Heart left ventricle (tissue), 16 donors: ENCODE results near the gene CABLES1. TPM values are rescaled to one million over a fixed set of nuclear protein-coding genes. Genes with fewer than 3 reads are reported as not detected.
"Not testable (repeated sequence)": the region's sequence is repeated elsewhere in the genome, so short reads cannot be mapped to it uniquely, and the experiment has no call there.

Experiments
- ATAC-seq, 4 donors: fragments of 200-7000 bp; cut with Tn5 transposase; one replicate each; pipeline ENCODE4 v1.9.1; 2020 to 2022; ENCODE audit warnings: moderate library complexity in 4 of 4, mild to moderate bottlenecking in 3 of 4, moderate number of reproducible peaks in 1 of 4
- DNase-seq, 5 donors: peaks; one replicate each; pipeline ENCODE4 v3.0.0-alpha.2; 2020
- H3K27ac ChIP-seq, 12 donors: fragments of 200-600 bp; sonication (generic) in 4 of 12; one replicate each; pipeline versions ENCODE4 v1.5.0 to v1.8.0; 2016 to 2022; ENCODE audit warnings: mild to moderate bottlenecking in 2 of 12
- H3K27me3 ChIP-seq, 9 donors: fragments of 200-600 bp; sonication (generic) in 2 of 9; one replicate each; pipeline versions ENCODE4 v1.5.1 to v1.8.0; 2016 to 2022; ENCODE audit warnings: mild to moderate bottlenecking in 3 of 9
- H3K36me3 ChIP-seq, 9 donors: fragments of 200-600 bp; sonication (generic) in 2 of 9; one replicate each; pipeline versions ENCODE4 v1.5.0 to v1.8.0; 2018 to 2022; ENCODE audit warnings: mild to moderate bottlenecking in 2 of 9
- H3K4me1 ChIP-seq, 12 donors: fragments of 200-600 bp; sonication (generic) in 4 of 12; one replicate each; pipeline versions ENCODE4 v1.5.0 to v1.8.0; 2016 to 2022; ENCODE audit warnings: mild to moderate bottlenecking in 3 of 12
- H3K4me3 ChIP-seq, 12 donors: fragments of 200-600 bp; sonication (generic) in 4 of 12; one replicate each; pipeline versions ENCODE4 v1.5.0 to v1.8.0; 2017 to 2022; ENCODE audit warnings: mild to moderate bottlenecking in 9 of 12, moderate library complexity in 4 of 12
- H3K9me3 ChIP-seq, 12 donors: fragments of 200-600 bp; sonication (generic) in 4 of 12; one replicate each; pipeline versions ENCODE4 v1.5.0 to v1.8.0; 2016 to 2022; ENCODE audit warnings: mild to moderate bottlenecking in 1 of 12
- POLR2A ChIP-seq, 2 donors: fragments of 450-650 bp; IDR thresholded peaks; one replicate each; pipeline ENCODE4 v1.6.1; 2017; ENCODE audit warnings: antibody characterized with exemption in 2 of 2, mild to moderate bottlenecking in 2 of 2, moderate library complexity in 2 of 2
- WGBS, 4 donors: extraction: QIAGEN DNeasy Blood & Tissue Kit in 2 of 4; methylation state at CpG; one replicate each; pipeline versions ENCODE4 v1.1.5 to v1.1.7; 2013 to 2018; 5-methylcytosine and 5-hydroxymethylcytosine counted together
- intact Hi-C, 10 donors: fragments of 100-400 bp; cut with DNase I; formaldehyde crosslinking; loops; one replicate each; pipeline versions ENCODE4 v1.11.1 to v1.14.2; 2022
- long read RNA-seq, 3 donors: library from polyadenylated mRNA; unstranded; transcript quantifications; one replicate each; pipeline ENCODE4 v2.0.0, GENCODE V29; 2020 to 2021
- polyA plus RNA-seq, 2 donors: library from polyadenylated mRNA; stranded (reverse); fragments of 200-250 nt; gene quantifications; one replicate each; pipeline ENCODE4 v1.2.3, GENCODE V29; 2013
- total RNA-seq, 9 donors: library from RNA; depleted of rRNA in 2 of 9; stranded (reverse); fragments of >200 nt in 2 of 9; fragmentation: NEBNext Ultra II Directional in 3 of 9; extraction: Animal tissue kit (Norgen Biotek cat#: 25700) in 3 of 9; gene quantifications; one replicate each; pipeline versions ENCODE4 v1.1.0 to v1.2.4, GENCODE V29; 2016 to 2023
- TF ChIP-seq, protein P1 (sequence below), 12 donors: fragments of 200-600 bp; sonication (generic) in 4 of 12; IDR thresholded peaks; one replicate each; pipeline versions ENCODE4 v1.5.0 to v1.8.0; 2018 to 2022; ENCODE audit warnings: antibody characterized with exemption in 12 of 12, mild to moderate bottlenecking in 5 of 12
- donor health status: ischemic (EF 13 %, LVEDD 7.1; RV severe dilation, severe dysfunction).
- donor health status: healthy with polysubstance abuse.
- donor health status: DM: no; HTN: yes; CAD: no.
- donor health status: DM: no; HTN: no; CAD: no.
- donor health status: ischemic (EF 25% LVEDD 6.9; RV normal size, moderate dysfunction).
- donor health status: ischemic (EF 25% LVEDD 5.7; RV mildly dilated, moderate dysfunction).
- donor health status: healthy.
- donor health status: DM: yes; HTN: yes; CAD: no.
- donor health status: ischemic (EF 35%, LVEDD 5.7; RV mildly dilated, moderate dysfunction).
- donor health status: nonischemic (EF 11% LVEDD 7.7; RV severe dilation, severe dysfunction).
- donor health status: DM: yes; HTN: yes; CAD: no.
- donor health status: PGD.
- donor health status: ischemic (EF 29% LVEDD 5.4; RV normal size, mild dysfunction).
- donor health status: nonischemic (EF 23%, LVEDD 6.1; RV moderate dilation, normal function).

The CABLES1 gene, protein sequence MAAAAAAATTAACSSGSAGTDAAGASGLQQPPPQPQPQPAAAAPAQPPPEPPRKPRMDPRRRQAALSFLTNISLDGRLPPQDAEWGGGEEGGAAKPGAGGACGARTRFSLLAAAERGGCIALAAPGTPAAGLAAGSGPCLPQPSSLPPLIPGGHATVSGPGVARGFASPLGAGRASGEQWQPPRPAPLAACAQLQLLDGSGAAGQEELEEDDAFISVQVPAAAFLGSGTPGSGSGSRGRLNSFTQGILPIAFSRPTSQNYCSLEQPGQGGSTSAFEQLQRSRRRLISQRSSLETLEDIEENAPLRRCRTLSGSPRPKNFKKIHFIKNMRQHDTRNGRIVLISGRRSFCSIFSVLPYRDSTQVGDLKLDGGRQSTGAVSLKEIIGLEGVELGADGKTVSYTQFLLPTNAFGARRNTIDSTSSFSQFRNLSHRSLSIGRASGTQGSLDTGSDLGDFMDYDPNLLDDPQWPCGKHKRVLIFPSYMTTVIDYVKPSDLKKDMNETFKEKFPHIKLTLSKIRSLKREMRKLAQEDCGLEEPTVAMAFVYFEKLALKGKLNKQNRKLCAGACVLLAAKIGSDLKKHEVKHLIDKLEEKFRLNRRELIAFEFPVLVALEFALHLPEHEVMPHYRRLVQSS
- total RNA-seq = 1 to 10 TPM in 7 of 9 donors, under 1 TPM in 2; 0.28 to 7.2 (median 2.3) TPM
- polyA plus RNA-seq = 1 to 10 TPM in 1 of 2 donors, under 1 TPM in 1; 0.88 to 1.5 TPM
- long read RNA-seq, donor 1, full-length matches to known transcripts = 4 of 4 reads
- long read RNA-seq, donor 1, partial matches to known transcripts = 0 of 4 reads
- long read RNA-seq, donor 1, other reads (novel, unspliced or antisense) = 0 of 4 reads
- long read RNA-seq, donor 2 = 0 reads
- long read RNA-seq, donor 3, full-length matches to known transcripts = 1 of 4 reads
- long read RNA-seq, donor 3, partial matches to known transcripts = 2 of 4 reads
- long read RNA-seq, donor 3, other reads (novel, unspliced or antisense) = 1 of 4 reads

DNA sequence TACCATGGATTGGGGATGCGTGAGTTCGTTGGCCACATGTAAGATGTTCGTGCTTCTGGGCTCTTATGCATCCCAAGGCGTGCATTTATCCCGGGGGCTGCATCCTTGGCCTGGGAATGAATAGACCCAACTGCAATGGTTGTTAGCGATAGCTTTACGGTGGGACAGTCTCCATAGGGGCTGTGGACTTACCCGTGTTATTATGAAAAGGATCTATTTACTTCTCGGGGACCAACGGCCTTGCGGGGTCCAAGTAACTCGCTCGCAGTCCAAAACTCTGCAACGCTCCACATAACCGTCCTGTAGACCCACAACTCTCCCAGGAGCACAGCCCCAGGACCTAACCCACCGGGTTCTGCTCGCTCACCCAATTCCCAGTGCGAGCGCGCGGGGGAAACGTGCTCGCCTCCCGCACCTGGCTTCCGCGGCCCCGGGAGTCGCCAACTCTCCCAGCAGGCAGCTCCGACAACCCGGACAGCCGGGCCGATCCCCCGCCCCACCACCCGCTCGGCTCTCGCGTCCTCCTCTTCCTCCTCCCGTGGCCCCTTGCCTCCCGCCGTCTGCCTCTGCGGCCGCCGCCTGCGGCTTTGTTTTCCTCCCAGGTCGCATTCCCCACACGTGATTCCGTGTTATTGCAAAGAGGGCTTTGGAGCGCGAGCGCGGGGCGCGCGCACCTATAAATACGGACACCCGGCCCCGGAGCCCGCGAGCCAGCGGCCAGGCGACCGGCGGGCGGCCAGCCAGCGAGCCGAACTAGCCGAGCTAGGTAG lies at the start of gene CABLES1:
TSS of gene CABLES1 (plus strand) at position 706 of the 770 bp plus-strand sequence. CDS start 278 bp downstream, outside the sequence.
- peak; percentile 40 to 82 (median 62) for DNase-seq

DNA sequence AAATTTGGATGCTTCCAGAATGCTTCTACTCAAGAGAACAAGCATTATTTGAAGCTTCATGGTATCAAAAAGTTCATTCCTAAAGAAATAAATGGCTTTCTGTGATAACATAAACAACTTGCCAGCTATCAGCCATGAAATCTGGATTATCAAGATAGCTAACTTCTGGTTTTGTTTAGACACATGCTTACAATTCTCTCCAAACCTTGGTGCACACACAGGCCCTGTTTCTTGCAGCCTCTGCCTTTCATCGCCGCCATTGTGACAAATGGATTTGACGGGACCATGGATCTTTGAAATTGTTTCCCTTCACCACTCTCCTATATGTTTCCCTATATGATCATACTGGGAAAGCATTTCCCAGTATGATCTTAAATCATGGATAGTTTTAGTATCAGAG lies 47.9 kb upstream of the CABLES1 start:
- Histone ChIP-seq H3K27me3 (peaks cover 0 to 4% (median 0%) of the 10 kb centered on the region in 9 donors), H3K27ac (no peak overlapping the region), H3K36me3 (no peaks in the 10 kb centered on the region), H3K4me1 (peaks cover 0 to 19% (median 0%) of the 10 kb centered on the region in 12 donors), H3K4me3 (no peak overlapping the region), H3K9me3 (no peaks in the 10 kb centered on the region)
- intact Hi-C loops = no loop called here
- ATAC-seq = no peak
- TF ChIP-seq, protein P1, sequence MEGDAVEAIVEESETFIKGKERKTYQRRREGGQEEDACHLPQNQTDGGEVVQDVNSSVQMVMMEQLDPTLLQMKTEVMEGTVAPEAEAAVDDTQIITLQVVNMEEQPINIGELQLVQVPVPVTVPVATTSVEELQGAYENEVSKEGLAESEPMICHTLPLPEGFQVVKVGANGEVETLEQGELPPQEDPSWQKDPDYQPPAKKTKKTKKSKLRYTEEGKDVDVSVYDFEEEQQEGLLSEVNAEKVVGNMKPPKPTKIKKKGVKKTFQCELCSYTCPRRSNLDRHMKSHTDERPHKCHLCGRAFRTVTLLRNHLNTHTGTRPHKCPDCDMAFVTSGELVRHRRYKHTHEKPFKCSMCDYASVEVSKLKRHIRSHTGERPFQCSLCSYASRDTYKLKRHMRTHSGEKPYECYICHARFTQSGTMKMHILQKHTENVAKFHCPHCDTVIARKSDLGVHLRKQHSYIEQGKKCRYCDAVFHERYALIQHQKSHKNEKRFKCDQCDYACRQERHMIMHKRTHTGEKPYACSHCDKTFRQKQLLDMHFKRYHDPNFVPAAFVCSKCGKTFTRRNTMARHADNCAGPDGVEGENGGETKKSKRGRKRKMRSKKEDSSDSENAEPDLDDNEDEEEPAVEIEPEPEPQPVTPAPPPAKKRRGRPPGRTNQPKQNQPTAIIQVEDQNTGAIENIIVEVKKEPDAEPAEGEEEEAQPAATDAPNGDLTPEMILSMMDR (IDR thresholded peaks at IDR 0.05) = no peak
- no peak for TF ChIP-seq POLR2A (IDR thresholded peaks at IDR 0.05)
- no peak for DNase-seq
- WGBS, 4 donors = 64 to 98% (median 65%) methylated on average over 3 of the region's 3 CpGs

More for the DNA sequence above, at the start of gene CABLES1:
- TF ChIP-seq, protein P1 (IDR thresholded peaks at IDR 0.05) = no peak
- TF ChIP-seq POLR2A (IDR thresholded peaks at IDR 0.05) = peak in 1 of 2 donors; percentile 19
- Histone ChIP-seq H3K27ac (peak within 1 kb of the TSS; percentile 28 to 85 (median 70)), H3K4me3 (peak within 1 kb of the TSS; percentile 12 to 75 (median 62)), H3K4me1 (peaks cover 0 to 47% (median 18%) of the 10 kb centered on the region in 12 donors), H3K27me3 (peaks cover 7 to 55% (median 19%) of the 10 kb centered on the region in 9 donors), H3K9me3 (no peaks in the 10 kb centered on the region), H3K36me3 (no peaks in the 10 kb centered on the region)
- intact Hi-C loops = loop anchor here (2.0 to 10.0 kb wide), 15 partner anchors 57 to 370 kb away; partner anchors contain the start of gene RMC1 (in 1 of the 10)
- peak in 3 of 4 donors; percentile 2 to 32 (median 14) for ATAC-seq
- WGBS, 4 donors = 4 to 16% (median 7%) methylated on average over 37 to 67 of the region's 67 CpGs

DNA sequence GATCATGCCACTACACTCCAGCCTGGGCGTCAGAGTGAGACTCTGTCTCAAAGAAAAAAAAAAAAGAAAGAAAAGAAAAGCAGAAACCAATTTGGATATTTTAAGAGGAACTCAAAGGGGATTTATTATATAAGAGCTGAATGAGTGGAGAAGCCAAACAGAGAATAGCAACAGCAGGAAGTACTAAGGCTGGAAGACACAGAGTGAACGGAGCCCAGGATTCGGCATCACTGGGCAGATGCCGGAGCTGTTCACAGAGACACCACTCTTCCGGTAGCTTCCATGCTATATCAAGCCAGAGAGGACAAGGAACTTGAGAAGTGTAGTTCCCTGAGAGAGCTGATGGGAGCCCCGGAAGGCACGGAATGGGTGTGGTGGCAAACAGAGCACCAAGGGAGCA lies 47.0 kb upstream of the CABLES1 start:
- 83 to 93% (median 86%) methylated on average over 7 of the region's 7 CpGs for WGBS, 4 donors
- Histone ChIP-seq H3K27ac (no peak overlapping the region), H3K9me3 (no peaks in the 10 kb centered on the region), H3K4me3 (no peak overlapping the region), H3K27me3 (peaks cover 0 to 4% (median 0%) of the 10 kb centered on the region in 9 donors), H3K4me1 (peaks cover 0 to 22% (median 0%) of the 10 kb centered on the region in 12 donors), H3K36me3 (no peaks in the 10 kb centered on the region)
- intact Hi-C loops = no loop called here
- ATAC-seq (peak in 2 of 4 donors; percentile 13 to 24), DNase-seq (no peak)
- TF ChIP-seq, protein P1 (IDR thresholded peaks at IDR 0.05) = no peak
- TF ChIP-seq POLR2A (IDR thresholded peaks at IDR 0.05) = no peak

DNA sequence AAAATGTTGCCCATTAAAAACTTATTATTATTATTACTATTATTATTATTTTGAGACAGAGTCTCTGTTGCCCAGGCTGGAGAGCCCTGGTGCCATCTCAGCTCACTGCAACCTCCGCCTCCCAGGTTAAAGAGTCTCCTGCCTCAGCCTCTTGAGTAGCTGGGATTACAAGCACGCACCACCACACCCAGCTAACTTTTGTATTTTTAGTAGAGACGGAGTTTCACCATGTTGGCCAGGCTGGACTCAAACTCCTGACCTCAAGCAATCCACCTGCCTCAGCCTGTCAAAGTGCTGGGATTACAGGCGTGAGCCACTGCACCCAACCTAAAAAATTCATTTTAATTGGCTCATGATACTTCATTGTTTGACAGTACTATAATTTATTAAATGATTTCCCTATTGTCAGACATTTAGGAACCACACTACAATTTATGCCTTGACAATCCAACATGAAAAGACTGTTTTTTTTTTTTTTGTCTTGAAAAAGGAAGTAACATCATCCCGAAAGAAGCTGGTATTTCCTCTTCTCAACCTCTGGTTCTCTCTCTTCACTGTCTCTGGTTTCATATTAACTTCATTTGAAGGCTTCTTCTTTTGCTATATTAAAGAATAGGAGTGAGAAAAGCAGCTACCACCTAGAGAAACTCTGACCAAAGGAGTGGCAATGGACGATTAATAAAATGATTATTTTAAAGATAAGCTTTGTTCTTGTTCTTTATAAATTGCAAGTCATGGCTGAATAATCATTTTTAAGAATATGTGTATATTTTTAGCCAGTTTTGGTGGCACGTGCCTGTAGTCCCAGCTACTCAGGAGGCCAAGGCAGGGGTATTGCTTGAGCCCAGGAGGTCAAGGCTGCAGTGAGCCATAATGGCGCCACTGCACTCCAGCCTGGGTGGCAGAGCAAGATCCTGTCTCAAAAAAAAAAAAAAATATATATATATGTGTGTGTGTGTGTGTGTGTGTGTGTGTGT lies 44.0 kb upstream of the CABLES1 start:
- DNase-seq, intact Hi-C loops, H3K27me3 ChIP-seq, H3K4me3 ChIP-seq, H3K36me3 ChIP-seq, H3K9me3 ChIP-seq, ATAC-seq: not testable (repeated sequence)
- Histone ChIP-seq H3K27ac (peak overlapping the region in 1 of 12 donors; percentile 79), H3K4me1 (peaks cover 0 to 22% (median 0%) of the 10 kb centered on the region in 12 donors)
- WGBS, 4 donors = 65 to 70% (median 69%) methylated on average over 8 of the region's 8 CpGs
